Nasal cavity respiratory epithelium epithelial cell of viscerocranial mucosa (primary cell): ENCODE data around the gene PCDHA1. TPM values are rescaled to one million over a fixed set of nuclear protein-coding genes. Genes with fewer than 3 reads are reported as not detected.

Experiments
- total RNA-seq: library from RNA; depleted of rRNA; stranded (reverse); fragments of >200 nt; gene quantifications from 2 replicates; pipeline ENCODE4 v1.2.3, GENCODE V29; 2014

The PCDHA1 gene
- total RNA-seq: under 0.01 TPM in 1 of 2 replicates, not detected in the other

GRCh38 chr5:140785905-140786686 lies at the start of gene PCDHA1:
Gene PCDHA1 (plus strand): TSS chr5:140786140.

GRCh38 chr5:140794595-140795258 lies 8.8 kb downstream of the PCDHA1 start, which contains the start of gene PCDHA2:
Gene PCDHA2 (plus strand): TSS chr5:140794852.

GRCh38 chr5:140800816-140801493 lies 15.0 kb downstream of the PCDHA1 start, which contains the start of gene PCDHA3:
Gene PCDHA3 (plus strand): TSS chr5:140801057.

GRCh38 chr5:140806834-140807775 lies 21.2 kb downstream of the PCDHA1 start, which contains the start of gene PCDHA4:
Gene PCDHA4 (plus strand): TSS chr5:140807068.

GRCh38 chr5:140821375-140822280 lies 35.7 kb downstream of the PCDHA1 start, which contains the start of gene PCDHA5:
Gene PCDHA5 (plus strand): TSS chr5:140821613.

GRCh38 chr5:140827704-140828361 lies 41.9 kb downstream of the PCDHA1 start, which contains the start of gene PCDHA6:
Gene PCDHA6 (plus strand): TSS chr5:140827960. CDS start chr5:140828092, 132 bp downstream.

GRCh38 chr5:140833993-140834392 lies 48.1 kb downstream of the PCDHA1 start, which contains the start of gene PCDHA7:
Gene PCDHA7 (plus strand): TSS chr5:140834269. CDS start chr5:140834384, 115 bp downstream.

GRCh38 chr5:140840978-140841962 lies 55.3 kb downstream of the PCDHA1 start, which contains the start of gene PCDHA8:
Gene PCDHA8 (plus strand): TSS chr5:140841187. CDS start chr5:140841322, 135 bp downstream.

GRCh38 chr5:140848139-140849102 lies 62.5 kb downstream of the PCDHA1 start, which contains the start of gene PCDHA9:
Gene PCDHA9 (plus strand): TSS chr5:140848382. CDS start chr5:140848496, 114 bp downstream.

GRCh38 chr5:140855772-140856674 lies 70.1 kb downstream of the PCDHA1 start, which contains the start of gene PCDHA10:
Gene PCDHA10 (plus strand): TSS chr5:140855897. CDS start chr5:140856049, 152 bp downstream.

GRCh38 chr5:140868721-140869554 lies 83.0 kb downstream of the PCDHA1 start, which contains the start of gene PCDHA11:
Gene PCDHA11 (plus strand): TSS chr5:140868957. CDS start chr5:140869104, 147 bp downstream.

GRCh38 chr5:140875085-140876065 lies 89.4 kb downstream of the PCDHA1 start, which contains the start of gene PCDHA12:
Gene PCDHA12 (plus strand): TSS chr5:140875308. CDS start chr5:140875473, 165 bp downstream.

GRCh38 chr5:140881889-140882590 lies 96.1 kb downstream of the PCDHA1 start, which contains the start of gene PCDHA13:
Gene PCDHA13 (plus strand): TSS chr5:140882124. CDS start chr5:140882269, 145 bp downstream.

